Suprapubic skin (tissue), 4 donors: Measurements from ENCODE around the gene TUBA4A. TPM values are rescaled to one million over a fixed set of nuclear protein-coding genes. Genes with fewer than 3 reads are reported as not detected.

Experiments used
- DNase-seq, 2 donors: peaks; one replicate each; pipeline ENCODE4 v3.0.0-alpha.2; 2019; ENCODE audit warnings: low spot score in 2 of 2
- H3K27ac ChIP-seq: fragments of 200-600 bp; sonication (generic); one replicate; pipeline ENCODE4 v1.5.1; 2019
- H3K27me3 ChIP-seq: fragments of 200-600 bp; sonication (generic); one replicate; pipeline ENCODE4 v1.5.1; 2019
- H3K36me3 ChIP-seq: fragments of 200-600 bp; sonication (generic); one replicate; pipeline ENCODE4 v1.5.1; 2019
- H3K4me1 ChIP-seq: fragments of 200-600 bp; sonication (generic); one replicate; pipeline ENCODE4 v1.5.1; 2019
- H3K4me3 ChIP-seq: fragments of 200-600 bp; sonication (generic); one replicate; pipeline ENCODE4 v1.5.1; 2019; ENCODE audit warnings: mild to moderate bottlenecking
- H3K9me3 ChIP-seq: fragments of 200-600 bp; sonication (generic); one replicate; pipeline ENCODE4 v1.5.1; 2019
- CTCF ChIP-seq, 2 donors: fragments of 200-600 bp in 1 of 2; fragments of 450-650 bp in 1 of 2; sonication (generic) in 1 of 2; IDR thresholded peaks; one replicate each; pipeline ENCODE4 v1.5.1; 2016 to 2019; ENCODE audit warnings: antibody characterized with exemption in 2 of 2, mild to moderate bottlenecking in 1 of 2, moderate library complexity in 1 of 2
- EP300 ChIP-seq: sonication (generic); formaldehyde crosslinking; IDR thresholded peaks from one replicate; pipeline ENCODE4 v1.6.1; 2017; ENCODE audit warnings: antibody characterized with exemption
- POLR2A ChIP-seq, 2 donors: fragments of 450-650 bp; IDR thresholded peaks; one replicate each; pipeline ENCODE4 v1.6.1; 2017; ENCODE audit warnings: antibody characterized with exemption in 2 of 2, mild to moderate bottlenecking in 2 of 2, moderate library complexity in 2 of 2
- POLR2AphosphoS5 ChIP-seq, 3 donors: sonication (generic); formaldehyde crosslinking; IDR thresholded peaks; one replicate each; pipeline ENCODE4 v1.6.1; 2017; ENCODE audit warnings: antibody characterized with exemption in 3 of 3
- WGBS: methylation state at CpG from one replicate; pipeline ENCODE4 v1.1.5; 2018; 5-methylcytosine and 5-hydroxymethylcytosine counted together
- total RNA-seq, 4 donors: library from RNA; depleted of rRNA; stranded (reverse); fragments of >200 nt; gene quantifications; one replicate each; pipeline ENCODE4 v1.1.0, GENCODE V29; 2016

TUBA4A gene
- total RNA-seq, 4 donors from 2014 or later, result 194 to 530 (median 394) TPM

GRCh38 chr2:219244789-219245147 lies 8.9 kb downstream of the TUBA4A start:
- H3K4me1 ChIP-seq, result peaks cover 59% of the 10 kb centered on the region
- peak overlapping the region; percentile 84 for H3K27ac ChIP-seq
- H3K27me3 ChIP-seq, result no peaks in the 10 kb centered on the region
- no peak for DNase-seq
- TF ChIP-seq POLR2AphosphoS5 (IDR thresholded peaks at IDR 0.05) (no peak), POLR2A (IDR thresholded peaks at IDR 0.05) (no peak), CTCF (IDR thresholded peaks at IDR 0.05) (no peak), EP300 (no peak)
- WGBS, result 52% methylated on average over 4 of the region's 6 CpGs
- no peaks in the 10 kb centered on the region for H3K9me3 ChIP-seq
- H3K36me3 ChIP-seq, result peaks cover 10% of the 10 kb centered on the region
- H3K4me3 ChIP-seq, result peak overlapping the region; percentile 81

- WGBS, result 57% methylated on average over 10 of the region's 28 CpGs
- H3K27ac ChIP-seq, result peak overlapping the region; percentile 43
- H3K27me3 ChIP-seq, result no peaks in the 10 kb centered on the region
- peaks cover 46% of the 10 kb centered on the region for H3K4me1 ChIP-seq
- no peaks in the 10 kb centered on the region for H3K9me3 ChIP-seq
- peaks cover 23% of the 10 kb centered on the region for H3K36me3 ChIP-seq
- H3K4me3 ChIP-seq, result peak overlapping the region; percentile 35
- DNase-seq, result no peak
- TF ChIP-seq CTCF (IDR thresholded peaks at IDR 0.05), result no peak
- no peak for TF ChIP-seq POLR2A (IDR thresholded peaks at IDR 0.05)
- TF ChIP-seq EP300, result no peak
- no peak for TF ChIP-seq POLR2AphosphoS5 (IDR thresholded peaks at IDR 0.05)
Observed at GRCh38 chr2:219243291-219243761, 10.4 kb downstream of the TUBA4A start.

GRCh38 chr2:219234331-219234730 lies 19.4 kb downstream of the TUBA4A start:
- 87% methylated on average over 3 of the region's 3 CpGs for WGBS
- TF ChIP-seq CTCF (IDR thresholded peaks at IDR 0.05), result no peak
- no peak for TF ChIP-seq EP300
- TF ChIP-seq POLR2AphosphoS5 (IDR thresholded peaks at IDR 0.05), result no peak
- no peak for TF ChIP-seq POLR2A (IDR thresholded peaks at IDR 0.05)
- Histone ChIP-seq H3K27ac (no peak overlapping the region), H3K9me3 (no peaks in the 10 kb centered on the region), H3K36me3 (peaks cover 69% of the 10 kb centered on the region), H3K4me1 (peaks cover 16% of the 10 kb centered on the region), H3K4me3 (no peak overlapping the region), H3K27me3 (no peaks in the 10 kb centered on the region)
- no peak for DNase-seq

- H3K27me3 ChIP-seq, result no peaks in the 10 kb centered on the region
- under 1% methylated on average over 24 of the region's 24 CpGs for WGBS
- peaks cover 36% of the 10 kb centered on the region for H3K4me1 ChIP-seq
- TF ChIP-seq CTCF (IDR thresholded peaks at IDR 0.05) (no peak), POLR2A (IDR thresholded peaks at IDR 0.05) (no peak), EP300 (no peak), POLR2AphosphoS5 (IDR thresholded peaks at IDR 0.05) (no peak)
- H3K36me3 ChIP-seq, result peaks cover 39% of the 10 kb centered on the region
- peak overlapping the region; percentile 89 for H3K4me3 ChIP-seq
- H3K9me3 ChIP-seq, result no peaks in the 10 kb centered on the region
- H3K27ac ChIP-seq, result peak overlapping the region; percentile 95
- DNase-seq, result no peak
Observed at GRCh38 chr2:219230059-219230540, 23.6 kb downstream of the TUBA4A start.

GRCh38 chr2:219229305-219230058 lies 24.2 kb downstream of the TUBA4A start, which contains the start of the genes ANKZF1 and ATG9A:
ANKZF1 (plus strand) TSS chr2:219229806; CDS start chr2:219230258, 452 bp downstream.
ATG9A (minus strand) TSS chr2:219229636; CDS start chr2:219228024, 1,612 bp downstream.
- peak within 1 kb of the TSS; percentile 95 for H3K27ac ChIP-seq
- 0% methylated on average over 12 of the region's 80 CpGs for WGBS
- no peaks in the 10 kb centered on the region for H3K9me3 ChIP-seq
- H3K4me3 ChIP-seq, result peak within 1 kb of the TSS; percentile 89
- no peaks in the 10 kb centered on the region for H3K27me3 ChIP-seq
- DNase-seq, result peak; percentile 99
- H3K4me1 ChIP-seq, result peaks cover 36% of the 10 kb centered on the region
- TF ChIP-seq EP300 (no peak), POLR2AphosphoS5 (IDR thresholded peaks at IDR 0.05) (peak in 2 of 3 donors; percentile 73 to 97), POLR2A (IDR thresholded peaks at IDR 0.05) (peak in 1 of 2 donors; percentile 40)
- peaks cover 39% of the 10 kb centered on the region for H3K36me3 ChIP-seq
